Measurements from ENCODE around the gene ARSB.

DNA sequence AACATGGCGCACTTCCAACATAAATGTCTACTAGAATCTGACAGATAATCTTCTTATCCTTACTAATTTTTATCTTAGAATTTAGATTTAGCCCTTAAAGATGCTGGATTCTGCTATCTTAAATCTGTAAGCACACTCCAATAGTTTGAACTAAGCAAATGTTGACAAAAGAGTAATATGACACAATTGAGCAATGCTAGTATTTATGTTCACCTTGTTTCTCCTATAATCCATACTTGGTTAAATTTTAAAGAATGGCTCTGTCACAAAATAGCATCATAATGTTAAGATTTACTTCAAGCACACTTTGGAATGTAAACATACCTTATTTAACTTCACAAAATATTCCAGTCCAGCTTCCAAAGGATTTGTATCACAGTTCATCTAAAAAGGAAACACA is 38.8 kb upstream of the ARSB start:
- TF ChIP-seq, protein P1, sequence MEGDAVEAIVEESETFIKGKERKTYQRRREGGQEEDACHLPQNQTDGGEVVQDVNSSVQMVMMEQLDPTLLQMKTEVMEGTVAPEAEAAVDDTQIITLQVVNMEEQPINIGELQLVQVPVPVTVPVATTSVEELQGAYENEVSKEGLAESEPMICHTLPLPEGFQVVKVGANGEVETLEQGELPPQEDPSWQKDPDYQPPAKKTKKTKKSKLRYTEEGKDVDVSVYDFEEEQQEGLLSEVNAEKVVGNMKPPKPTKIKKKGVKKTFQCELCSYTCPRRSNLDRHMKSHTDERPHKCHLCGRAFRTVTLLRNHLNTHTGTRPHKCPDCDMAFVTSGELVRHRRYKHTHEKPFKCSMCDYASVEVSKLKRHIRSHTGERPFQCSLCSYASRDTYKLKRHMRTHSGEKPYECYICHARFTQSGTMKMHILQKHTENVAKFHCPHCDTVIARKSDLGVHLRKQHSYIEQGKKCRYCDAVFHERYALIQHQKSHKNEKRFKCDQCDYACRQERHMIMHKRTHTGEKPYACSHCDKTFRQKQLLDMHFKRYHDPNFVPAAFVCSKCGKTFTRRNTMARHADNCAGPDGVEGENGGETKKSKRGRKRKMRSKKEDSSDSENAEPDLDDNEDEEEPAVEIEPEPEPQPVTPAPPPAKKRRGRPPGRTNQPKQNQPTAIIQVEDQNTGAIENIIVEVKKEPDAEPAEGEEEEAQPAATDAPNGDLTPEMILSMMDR (conservative IDR thresholded peaks at IDR 0.05 in 1 of 2, IDR thresholded peaks at IDR 0.05 in 1 of 2; ENCODE audit: low read depth in 1 of 2, low read length in 2 of 2), result no peak
- TF ChIP-seq EZH2 (IDR thresholded peaks at IDR 0.05; ENCODE audit: low read length, missing control alignments), result no peak
